ENCODE results near the gene TUB. TPM values are rescaled to one million over a fixed set of nuclear protein-coding genes. Genes with fewer than 3 reads are reported as not detected.

The TUB gene
- total RNA-seq, 1 experiment from 2014 or later: 2.2 TPM

- no peak overlapping the region for H3K27ac Mint-ChIP-seq (ENCODE audit: unreplicated experiment)
- H3K36me3 Mint-ChIP-seq (ENCODE audit: insufficient read depth, unreplicated experiment): no peaks in the 10 kb centered on the region
- no peaks in the 10 kb centered on the region for H3K4me1 Mint-ChIP-seq (ENCODE audit: low read depth, unreplicated experiment)
- DNase-seq: no peak
- CTCF ChIA-PET: no interaction called here
- H3K9me3 Mint-ChIP-seq (ENCODE audit: low read depth, unreplicated experiment): no peaks in the 10 kb centered on the region
- peaks cover 21% of the 10 kb centered on the region for H3K27me3 Mint-ChIP-seq (ENCODE audit: unreplicated experiment)
- TF ChIP-seq, protein P1, sequence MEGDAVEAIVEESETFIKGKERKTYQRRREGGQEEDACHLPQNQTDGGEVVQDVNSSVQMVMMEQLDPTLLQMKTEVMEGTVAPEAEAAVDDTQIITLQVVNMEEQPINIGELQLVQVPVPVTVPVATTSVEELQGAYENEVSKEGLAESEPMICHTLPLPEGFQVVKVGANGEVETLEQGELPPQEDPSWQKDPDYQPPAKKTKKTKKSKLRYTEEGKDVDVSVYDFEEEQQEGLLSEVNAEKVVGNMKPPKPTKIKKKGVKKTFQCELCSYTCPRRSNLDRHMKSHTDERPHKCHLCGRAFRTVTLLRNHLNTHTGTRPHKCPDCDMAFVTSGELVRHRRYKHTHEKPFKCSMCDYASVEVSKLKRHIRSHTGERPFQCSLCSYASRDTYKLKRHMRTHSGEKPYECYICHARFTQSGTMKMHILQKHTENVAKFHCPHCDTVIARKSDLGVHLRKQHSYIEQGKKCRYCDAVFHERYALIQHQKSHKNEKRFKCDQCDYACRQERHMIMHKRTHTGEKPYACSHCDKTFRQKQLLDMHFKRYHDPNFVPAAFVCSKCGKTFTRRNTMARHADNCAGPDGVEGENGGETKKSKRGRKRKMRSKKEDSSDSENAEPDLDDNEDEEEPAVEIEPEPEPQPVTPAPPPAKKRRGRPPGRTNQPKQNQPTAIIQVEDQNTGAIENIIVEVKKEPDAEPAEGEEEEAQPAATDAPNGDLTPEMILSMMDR (IDR thresholded peaks at IDR 0.05; ENCODE audit: unreplicated experiment): no peak
- no peak overlapping the region for H3K4me3 Mint-ChIP-seq (ENCODE audit: low read depth, unreplicated experiment)
- intact Hi-C loops (cut with micrococcal nuclease; ENCODE audit: unreplicated experiment): no loop called here
- BruUV-seq (replicated peaks): no TSS peak
These were observed 24.1 kb downstream of the TUB start for GRCh38 chr11:8105133-8105532.

GRCh38 chr11:8105666-8106065, 24.7 kb downstream of the TUB start:
- Mint-ChIP-seq H3K9me3 (ENCODE audit: low read depth, unreplicated experiment) (no peaks in the 10 kb centered on the region), H3K4me3 (ENCODE audit: low read depth, unreplicated experiment) (no peak overlapping the region), H3K27me3 (ENCODE audit: unreplicated experiment) (peaks cover 22% of the 10 kb centered on the region), H3K4me1 (ENCODE audit: low read depth, unreplicated experiment) (no peaks in the 10 kb centered on the region), H3K27ac (ENCODE audit: unreplicated experiment) (no peak overlapping the region), H3K36me3 (ENCODE audit: insufficient read depth, unreplicated experiment) (no peaks in the 10 kb centered on the region)
- TF ChIP-seq, protein P1 (IDR thresholded peaks at IDR 0.05; ENCODE audit: unreplicated experiment): no peak
- CTCF ChIA-PET: no interaction called here
- intact Hi-C loops (cut with micrococcal nuclease; ENCODE audit: unreplicated experiment): no loop called here
- no TSS peak for BruUV-seq (replicated peaks)
- DNase-seq: no peak

DNA sequence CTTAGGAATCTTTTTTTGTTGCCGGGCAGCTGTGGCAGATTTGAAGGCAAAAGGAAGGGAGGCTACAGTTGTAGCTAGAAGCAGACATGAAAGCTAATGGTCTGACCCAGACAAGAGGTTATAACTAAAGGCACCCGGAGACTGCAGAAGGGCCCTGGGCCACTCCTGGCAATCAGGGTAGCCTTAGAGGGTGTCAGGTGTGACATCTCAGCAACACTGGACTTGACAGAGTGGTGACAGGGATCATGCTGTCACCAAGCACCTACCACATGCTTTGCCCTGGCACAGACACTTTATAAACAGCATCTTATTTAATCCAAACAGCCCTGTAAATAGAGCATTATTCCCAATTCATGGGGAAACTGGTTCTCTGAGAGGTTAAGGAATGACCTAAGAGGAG, 25.7 kb downstream of the TUB start:
- Mint-ChIP-seq H3K4me1 (ENCODE audit: low read depth, unreplicated experiment) (no peaks in the 10 kb centered on the region), H3K27me3 (ENCODE audit: unreplicated experiment) (peaks cover 25% of the 10 kb centered on the region), H3K36me3 (ENCODE audit: insufficient read depth, unreplicated experiment) (no peaks in the 10 kb centered on the region), H3K4me3 (ENCODE audit: low read depth, unreplicated experiment) (no peak overlapping the region), H3K27ac (ENCODE audit: unreplicated experiment) (no peak overlapping the region), H3K9me3 (ENCODE audit: low read depth, unreplicated experiment) (no peaks in the 10 kb centered on the region)
- no TSS peak for BruUV-seq (replicated peaks)
- intact Hi-C loops (cut with micrococcal nuclease; ENCODE audit: unreplicated experiment): no loop called here
- no peak for DNase-seq
- CTCF ChIA-PET: no interaction called here
- TF ChIP-seq, protein P1 (IDR thresholded peaks at IDR 0.05; ENCODE audit: unreplicated experiment): no peak

- peaks cover 25% of the 10 kb centered on the region for H3K27me3 Mint-ChIP-seq (ENCODE audit: unreplicated experiment)
These were observed 26.6 kb downstream of the TUB start for GRCh38 chr11:8107642-8108041.

More at GRCh38 chr11:8107642-8108041, 26.6 kb downstream of the TUB start:
- Mint-ChIP-seq H3K36me3 (ENCODE audit: insufficient read depth, unreplicated experiment) (no peaks in the 10 kb centered on the region), H3K9me3 (ENCODE audit: low read depth, unreplicated experiment) (no peaks in the 10 kb centered on the region), H3K4me3 (ENCODE audit: low read depth, unreplicated experiment) (no peak overlapping the region), H3K4me1 (ENCODE audit: low read depth, unreplicated experiment) (no peaks in the 10 kb centered on the region), H3K27ac (ENCODE audit: unreplicated experiment) (no peak overlapping the region)
- CTCF ChIA-PET: interaction anchor here (1.7 kb wide), 1 partner anchor 8 kb away, joined by 4 read pairs; no protein-coding TSS in a partner anchor
- no peak for DNase-seq
- BruUV-seq (replicated peaks): no TSS peak
- intact Hi-C loops (cut with micrococcal nuclease; ENCODE audit: unreplicated experiment): no loop called here
- TF ChIP-seq, protein P1 (IDR thresholded peaks at IDR 0.05; ENCODE audit: unreplicated experiment): no peak

Measured in Calu3 (cell line).